Measurements from ENCODE around the gene MAP3K8.

Gene MAP3K8

DNA sequence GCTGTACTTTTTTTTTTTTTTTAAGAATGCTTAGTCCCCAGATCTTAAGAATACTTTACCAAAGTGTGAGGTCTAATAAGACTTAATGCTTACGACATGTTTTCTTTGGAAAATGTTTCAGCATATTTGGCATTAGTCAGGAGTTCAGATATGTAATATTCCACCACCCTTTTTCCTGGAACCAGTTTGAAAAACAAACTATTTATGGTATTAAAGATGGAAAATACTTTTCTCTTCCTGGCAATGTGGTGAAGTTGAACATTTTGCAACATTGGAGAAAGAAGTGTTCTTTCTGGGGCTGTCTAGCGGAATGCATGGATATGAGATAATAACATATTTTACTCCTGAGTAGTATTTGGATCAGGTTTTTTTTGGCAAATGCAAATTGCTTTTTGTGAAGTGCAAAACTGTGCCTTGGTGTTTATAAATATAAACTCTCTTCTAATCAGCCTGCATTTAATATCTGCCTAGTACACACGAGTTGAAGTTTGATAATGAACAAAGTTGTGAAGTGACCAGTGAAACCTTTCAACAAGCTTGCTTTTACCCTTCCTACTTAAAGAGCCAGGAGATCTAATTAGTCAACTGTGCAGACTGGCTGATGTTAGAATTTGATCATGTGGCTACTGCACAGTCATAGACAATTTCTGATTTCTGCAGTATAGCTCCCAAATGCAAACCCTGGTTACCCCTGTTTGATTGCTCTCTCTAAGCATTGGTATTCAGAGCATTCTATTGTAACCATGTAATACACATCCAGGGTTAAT lies 20.9 kb downstream of the MAP3K8 start:
- TF ChIP-seq, protein P1, sequence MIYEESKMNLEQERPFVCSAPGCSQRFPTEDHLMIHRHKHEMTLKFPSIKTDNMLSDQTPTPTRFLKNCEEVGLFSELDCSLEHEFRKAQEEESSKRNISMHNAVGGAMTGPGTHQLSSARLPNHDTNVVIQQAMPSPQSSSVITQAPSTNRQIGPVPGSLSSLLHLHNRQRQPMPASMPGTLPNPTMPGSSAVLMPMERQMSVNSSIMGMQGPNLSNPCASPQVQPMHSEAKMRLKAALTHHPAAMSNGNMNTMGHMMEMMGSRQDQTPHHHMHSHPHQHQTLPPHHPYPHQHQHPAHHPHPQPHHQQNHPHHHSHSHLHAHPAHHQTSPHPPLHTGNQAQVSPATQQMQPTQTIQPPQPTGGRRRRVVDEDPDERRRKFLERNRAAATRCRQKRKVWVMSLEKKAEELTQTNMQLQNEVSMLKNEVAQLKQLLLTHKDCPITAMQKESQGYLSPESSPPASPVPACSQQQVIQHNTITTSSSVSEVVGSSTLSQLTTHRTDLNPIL (CRISPR knock-in tag; IDR thresholded peaks at IDR 0.05; ENCODE audit: low read depth): no peak
- TF ChIP-seq ISL1 (CRISPR knock-in tag; IDR thresholded peaks at IDR 0.05): peak; percentile 61
- TF ChIP-seq PPARA (CRISPR knock-in tag; IDR thresholded peaks at IDR 0.05; ENCODE audit: borderline replicate concordance): no peak
- TF ChIP-seq, protein P2, sequence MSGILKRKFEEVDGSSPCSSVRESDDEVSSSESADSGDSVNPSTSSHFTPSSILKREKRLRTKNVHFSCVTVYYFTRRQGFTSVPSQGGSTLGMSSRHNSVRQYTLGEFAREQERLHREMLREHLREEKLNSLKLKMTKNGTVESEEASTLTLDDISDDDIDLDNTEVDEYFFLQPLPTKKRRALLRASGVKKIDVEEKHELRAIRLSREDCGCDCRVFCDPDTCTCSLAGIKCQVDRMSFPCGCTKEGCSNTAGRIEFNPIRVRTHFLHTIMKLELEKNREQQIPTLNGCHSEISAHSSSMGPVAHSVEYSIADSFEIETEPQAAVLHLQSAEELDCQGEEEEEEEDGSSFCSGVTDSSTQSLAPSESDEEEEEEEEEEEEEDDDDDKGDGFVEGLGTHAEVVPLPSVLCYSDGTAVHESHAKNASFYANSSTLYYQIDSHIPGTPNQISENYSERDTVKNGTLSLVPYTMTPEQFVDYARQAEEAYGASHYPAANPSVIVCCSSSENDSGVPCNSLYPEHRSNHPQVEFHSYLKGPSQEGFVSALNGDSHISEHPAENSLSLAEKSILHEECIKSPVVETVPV (CRISPR knock-in tag; IDR thresholded peaks at IDR 0.05): no peak
- ATAC-seq: peak; percentile 89

DNA sequence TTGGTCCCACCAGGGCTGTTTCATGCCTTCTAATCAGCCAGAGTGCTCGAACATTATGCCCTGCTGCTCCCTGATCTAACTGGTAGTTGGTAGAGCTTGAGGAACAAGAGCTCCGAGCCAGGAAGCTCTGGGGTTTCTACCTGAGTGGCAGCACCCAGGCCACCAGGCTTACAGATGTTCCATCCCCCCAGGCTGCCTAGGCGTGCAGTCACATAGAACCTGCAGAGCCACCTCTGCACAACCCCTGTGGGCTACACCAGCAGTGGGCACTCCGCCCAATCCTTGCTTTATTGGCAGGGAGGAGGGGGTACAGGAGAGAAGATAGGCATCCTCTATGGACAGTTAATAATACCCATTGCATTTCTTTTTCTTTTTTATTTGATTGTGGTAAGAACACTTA lies 21.8 kb downstream of the MAP3K8 start:
- no peak for ATAC-seq
- no peak for TF ChIP-seq TOX (CRISPR knock-in tag; IDR thresholded peaks at IDR 0.05; ENCODE audit: borderline replicate concordance)
- no peak for TF ChIP-seq ZNF8 (CRISPR knock-in tag; IDR thresholded peaks at IDR 0.05)
- no peak for TF ChIP-seq TCF4 (CRISPR knock-in tag; IDR thresholded peaks at IDR 0.05; ENCODE audit: borderline replicate concordance)
- TF ChIP-seq ESRRG (CRISPR knock-in tag; IDR thresholded peaks at IDR 0.05): no peak
- no peak for TF ChIP-seq BACH2 (CRISPR knock-in tag; IDR thresholded peaks at IDR 0.05; ENCODE audit: borderline replicate concordance)

DNA sequence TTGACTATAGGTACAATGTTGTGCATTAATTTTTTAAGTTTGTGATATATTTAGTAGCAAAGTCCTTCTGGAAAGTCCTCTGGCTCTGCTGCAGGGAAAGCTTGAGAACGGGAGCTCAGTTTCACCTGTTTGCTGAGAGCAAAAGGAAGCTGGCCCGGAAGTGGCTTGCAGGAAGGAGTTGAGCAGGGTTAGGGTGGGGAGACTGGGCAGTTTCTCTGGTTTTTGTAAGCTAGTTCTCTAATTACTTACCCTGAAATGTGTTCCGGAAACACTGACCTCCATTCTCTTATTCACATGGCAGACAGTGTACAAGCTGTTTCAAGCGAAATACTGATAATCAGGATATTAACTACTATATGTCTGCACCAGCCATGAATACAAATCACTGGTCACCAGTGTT lies 22.3 kb downstream of the MAP3K8 start:
- no peak for ATAC-seq
- TF ChIP-seq, protein P3, sequence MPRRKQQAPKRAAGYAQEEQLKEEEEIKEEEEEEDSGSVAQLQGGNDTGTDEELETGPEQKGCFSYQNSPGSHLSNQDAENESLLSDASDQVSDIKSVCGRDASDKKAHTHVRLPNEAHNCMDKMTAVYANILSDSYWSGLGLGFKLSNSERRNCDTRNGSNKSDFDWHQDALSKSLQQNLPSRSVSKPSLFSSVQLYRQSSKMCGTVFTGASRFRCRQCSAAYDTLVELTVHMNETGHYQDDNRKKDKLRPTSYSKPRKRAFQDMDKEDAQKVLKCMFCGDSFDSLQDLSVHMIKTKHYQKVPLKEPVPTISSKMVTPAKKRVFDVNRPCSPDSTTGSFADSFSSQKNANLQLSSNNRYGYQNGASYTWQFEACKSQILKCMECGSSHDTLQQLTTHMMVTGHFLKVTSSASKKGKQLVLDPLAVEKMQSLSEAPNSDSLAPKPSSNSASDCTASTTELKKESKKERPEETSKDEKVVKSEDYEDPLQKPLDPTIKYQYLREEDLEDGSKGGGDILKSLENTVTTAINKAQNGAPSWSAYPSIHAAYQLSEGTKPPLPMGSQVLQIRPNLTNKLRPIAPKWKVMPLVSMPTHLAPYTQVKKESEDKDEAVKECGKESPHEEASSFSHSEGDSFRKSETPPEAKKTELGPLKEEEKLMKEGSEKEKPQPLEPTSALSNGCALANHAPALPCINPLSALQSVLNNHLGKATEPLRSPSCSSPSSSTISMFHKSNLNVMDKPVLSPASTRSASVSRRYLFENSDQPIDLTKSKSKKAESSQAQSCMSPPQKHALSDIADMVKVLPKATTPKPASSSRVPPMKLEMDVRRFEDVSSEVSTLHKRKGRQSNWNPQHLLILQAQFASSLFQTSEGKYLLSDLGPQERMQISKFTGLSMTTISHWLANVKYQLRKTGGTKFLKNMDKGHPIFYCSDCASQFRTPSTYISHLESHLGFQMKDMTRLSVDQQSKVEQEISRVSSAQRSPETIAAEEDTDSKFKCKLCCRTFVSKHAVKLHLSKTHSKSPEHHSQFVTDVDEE (CRISPR knock-in tag; IDR thresholded peaks at IDR 0.05): no peak
- no peak for TF ChIP-seq ISL1 (CRISPR knock-in tag; IDR thresholded peaks at IDR 0.05)
- TF ChIP-seq, protein P1 (CRISPR knock-in tag; IDR thresholded peaks at IDR 0.05; ENCODE audit: low read depth): no peak
- no peak for TF ChIP-seq TOX (CRISPR knock-in tag; IDR thresholded peaks at IDR 0.05; ENCODE audit: borderline replicate concordance)
- no peak for TF ChIP-seq CSDC2 (CRISPR knock-in tag; IDR thresholded peaks at IDR 0.05)
- no peak for TF ChIP-seq TCF4 (CRISPR knock-in tag; IDR thresholded peaks at IDR 0.05; ENCODE audit: borderline replicate concordance)
- no peak for TF ChIP-seq RARB (CRISPR knock-in tag; IDR thresholded peaks at IDR 0.05)
- TF ChIP-seq BACH2 (CRISPR knock-in tag; IDR thresholded peaks at IDR 0.05; ENCODE audit: borderline replicate concordance): no peak
- TF ChIP-seq, protein P4, sequence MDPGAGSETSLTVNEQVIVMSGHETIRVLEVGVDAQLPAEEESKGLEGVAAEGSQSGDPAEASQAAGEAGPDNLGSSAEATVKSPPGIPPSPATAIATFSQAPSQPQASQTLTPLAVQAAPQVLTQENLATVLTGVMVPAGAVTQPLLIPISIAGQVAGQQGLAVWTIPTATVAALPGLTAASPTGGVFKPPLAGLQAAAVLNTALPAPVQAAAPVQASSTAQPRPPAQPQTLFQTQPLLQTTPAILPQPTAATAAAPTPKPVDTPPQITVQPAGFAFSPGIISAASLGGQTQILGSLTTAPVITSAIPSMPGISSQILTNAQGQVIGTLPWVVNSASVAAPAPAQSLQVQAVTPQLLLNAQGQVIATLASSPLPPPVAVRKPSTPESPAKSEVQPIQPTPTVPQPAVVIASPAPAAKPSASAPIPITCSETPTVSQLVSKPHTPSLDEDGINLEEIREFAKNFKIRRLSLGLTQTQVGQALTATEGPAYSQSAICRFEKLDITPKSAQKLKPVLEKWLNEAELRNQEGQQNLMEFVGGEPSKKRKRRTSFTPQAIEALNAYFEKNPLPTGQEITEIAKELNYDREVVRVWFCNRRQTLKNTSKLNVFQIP (CRISPR knock-in tag; IDR thresholded peaks at IDR 0.05; ENCODE audit: borderline replicate concordance, low read depth): no peak
- no peak for TF ChIP-seq ZNF70 (CRISPR knock-in tag; IDR thresholded peaks at IDR 0.05)
- TF ChIP-seq ZFP30 (CRISPR knock-in tag; IDR thresholded peaks at IDR 0.05): no peak

DNA sequence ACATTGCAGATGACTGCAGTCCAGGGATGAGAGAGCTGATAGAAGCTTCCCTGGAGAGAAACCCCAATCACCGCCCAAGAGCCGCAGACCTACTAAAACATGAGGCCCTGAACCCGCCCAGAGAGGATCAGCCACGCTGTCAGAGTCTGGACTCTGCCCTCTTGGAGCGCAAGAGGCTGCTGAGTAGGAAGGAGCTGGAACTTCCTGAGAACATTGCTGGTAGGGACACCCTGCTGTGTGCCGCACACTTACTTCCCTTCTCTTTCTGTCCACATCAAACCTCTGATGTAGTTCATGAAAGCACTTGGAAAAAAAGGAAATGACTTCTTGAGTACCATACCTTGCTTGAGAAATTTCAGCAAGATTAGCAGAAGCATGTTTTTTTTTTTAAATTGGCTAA lies 25.3 kb downstream of the MAP3K8 start:
- TF ChIP-seq ZFP3 (CRISPR knock-in tag; IDR thresholded peaks at IDR 0.05) (no peak), PPARA (CRISPR knock-in tag; IDR thresholded peaks at IDR 0.05; ENCODE audit: borderline replicate concordance) (no peak), ISL1 (CRISPR knock-in tag; IDR thresholded peaks at IDR 0.05) (no peak), CSDC2 (CRISPR knock-in tag; IDR thresholded peaks at IDR 0.05) (no peak), ZFP30 (CRISPR knock-in tag; IDR thresholded peaks at IDR 0.05) (no peak), ZC3H10 (CRISPR knock-in tag; IDR thresholded peaks at IDR 0.05) (no peak), SNAI2 (CRISPR knock-in tag; IDR thresholded peaks at IDR 0.05) (no peak), TOX (CRISPR knock-in tag; IDR thresholded peaks at IDR 0.05; ENCODE audit: borderline replicate concordance) (no peak), ARNTL (CRISPR knock-in tag; IDR thresholded peaks at IDR 0.05; ENCODE audit: borderline replicate concordance, low read depth) (no peak), OSR1 (CRISPR knock-in tag; IDR thresholded peaks at IDR 0.05) (no peak), RARB (CRISPR knock-in tag; IDR thresholded peaks at IDR 0.05) (no peak), ZNF8 (CRISPR knock-in tag; IDR thresholded peaks at IDR 0.05) (no peak), ZNF70 (CRISPR knock-in tag; IDR thresholded peaks at IDR 0.05) (no peak), ESRRG (CRISPR knock-in tag; IDR thresholded peaks at IDR 0.05) (no peak)
- TF ChIP-seq, protein P1 (CRISPR knock-in tag; IDR thresholded peaks at IDR 0.05; ENCODE audit: low read depth): no peak
- TF ChIP-seq, protein P3 (CRISPR knock-in tag; IDR thresholded peaks at IDR 0.05): no peak
- no peak for ATAC-seq

Measured in SK-N-SH treated with all-trans-retinoic acid at 6 μM for 48 hours (cell line).